Glomerular visceral epithelial cell (primary cell): ENCODE results near the gene SPANXN3.
"Not testable (repeated sequence)": the region's sequence is repeated elsewhere in the genome, so short reads cannot be mapped to it uniquely, and the experiment has no call there.

Experiments used
- DNase-seq: peaks from one replicate; pipeline ENCODE4 v3.0.0-alpha.2; 2016; ENCODE audit errors: extremely low spot score

SPANXN3 gene, protein sequence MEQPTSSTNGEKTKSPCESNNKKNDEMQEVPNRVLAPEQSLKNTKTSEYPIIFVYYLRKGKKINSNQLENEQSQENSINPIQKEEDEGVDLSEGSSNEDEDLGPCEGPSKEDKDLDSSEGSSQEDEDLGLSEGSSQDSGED

DNA sequence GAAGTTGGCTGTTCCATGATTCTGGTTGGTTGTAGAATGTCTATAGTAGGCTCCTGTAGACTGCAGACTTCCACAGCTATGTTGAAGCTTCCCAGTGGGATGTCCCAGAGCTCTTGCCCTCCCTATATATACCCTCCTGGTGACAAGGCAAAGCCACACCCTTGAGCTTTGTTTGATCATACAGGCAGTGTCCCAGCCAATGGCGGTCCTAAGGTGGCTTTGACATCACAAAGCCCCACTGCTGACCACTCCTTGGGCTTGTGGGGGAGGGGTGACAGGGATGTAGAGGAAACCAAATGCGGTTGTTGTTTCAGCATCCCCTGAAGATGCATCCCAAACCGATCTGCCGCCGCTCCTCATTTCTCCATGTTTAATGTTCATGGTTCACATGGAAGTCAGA, at the start of gene SPANXN3:
Gene SPANXN3, minus strand, starts transcription at position 101 of the 400 bp plus-strand sequence. Its CDS starts 84 bp downstream, at position 17.
- DNase-seq: not testable (repeated sequence)

DNA sequence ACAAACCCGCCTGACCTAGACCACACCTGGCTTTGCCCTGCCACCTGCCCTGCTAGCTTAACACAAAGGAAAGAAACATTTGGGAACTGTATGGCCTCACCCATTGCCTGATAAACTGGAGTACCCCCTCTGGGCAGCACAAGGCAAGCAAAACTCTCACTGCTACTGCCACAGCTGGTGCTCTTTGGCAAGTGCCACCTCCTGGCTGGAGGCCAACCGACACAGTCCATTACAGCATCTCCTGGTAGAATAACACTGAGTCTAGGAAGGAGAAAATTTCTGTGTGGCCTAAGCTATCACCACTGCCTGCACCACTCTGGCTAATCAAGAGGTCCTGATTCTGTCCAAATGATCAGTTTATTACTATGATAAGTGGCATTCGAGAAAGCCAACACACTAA, 18.9 kb upstream of the SPANXN3 start:
- no peak for DNase-seq

DNA sequence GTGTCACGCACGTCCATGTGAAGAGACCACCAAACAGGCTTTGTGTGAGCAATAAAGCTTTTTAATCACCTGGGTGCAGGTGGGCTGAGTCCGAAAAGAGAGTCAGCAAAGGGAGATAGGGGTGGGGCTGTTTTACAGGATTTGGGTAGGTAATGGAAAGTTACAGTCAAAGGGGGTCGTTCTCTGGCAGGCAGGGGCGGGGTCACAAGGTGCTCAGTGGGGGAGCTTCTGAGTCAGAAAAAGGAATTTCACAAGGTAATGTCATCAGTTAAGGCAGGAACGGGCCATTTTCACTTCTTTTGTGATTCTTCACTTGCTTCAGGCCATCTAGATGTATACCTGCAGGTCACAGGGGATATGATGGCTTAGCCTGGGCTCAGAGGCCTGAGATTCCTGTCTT, 15.1 kb downstream of the SPANXN3 start:
- DNase-seq: not testable (repeated sequence)

GRCh38 chrX:143500751-143501150, 16.5 kb downstream of the SPANXN3 start:
- peak; percentile 2 for DNase-seq

DNA sequence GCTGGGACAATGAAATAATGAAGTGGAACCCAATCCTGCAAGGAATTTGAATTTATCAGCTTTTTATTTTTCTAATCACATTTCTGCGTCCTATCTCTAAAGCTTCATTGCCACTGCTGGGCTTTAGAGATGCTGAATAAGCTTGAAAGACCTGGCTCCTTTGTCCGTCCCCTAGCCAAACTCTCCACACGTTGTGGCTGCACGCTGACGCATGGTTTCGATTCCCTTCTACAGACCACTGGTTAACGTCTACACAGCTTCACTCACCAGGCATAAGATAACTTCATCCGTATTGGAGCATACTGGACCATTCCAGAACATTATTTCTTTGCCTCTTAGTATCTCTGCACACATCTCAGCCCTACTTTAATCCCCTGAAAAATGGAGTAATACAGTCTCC, 31.2 kb downstream of the SPANXN3 start:
- DNase-seq: no peak

DNA sequence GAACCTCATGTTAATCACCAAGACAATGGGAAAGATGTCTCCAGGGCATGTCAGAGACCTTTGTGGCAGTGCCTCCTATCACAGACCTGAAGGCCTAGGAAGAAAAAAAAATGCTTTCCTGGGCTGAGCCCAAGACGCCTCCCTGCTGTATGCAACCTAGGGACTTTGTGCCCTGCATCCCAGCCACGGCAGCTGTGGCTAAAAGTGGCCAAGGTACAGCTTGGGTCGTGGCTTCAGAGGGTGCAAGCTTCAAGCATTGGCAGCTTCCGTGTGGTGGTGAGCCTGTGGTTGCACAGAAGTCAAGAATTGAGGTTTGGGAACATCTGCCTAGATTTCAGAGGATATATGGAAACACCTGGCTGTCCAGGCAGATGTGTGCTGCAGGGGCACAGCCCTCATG, 40.5 kb downstream of the SPANXN3 start:
- DNase-seq: no peak

DNA sequence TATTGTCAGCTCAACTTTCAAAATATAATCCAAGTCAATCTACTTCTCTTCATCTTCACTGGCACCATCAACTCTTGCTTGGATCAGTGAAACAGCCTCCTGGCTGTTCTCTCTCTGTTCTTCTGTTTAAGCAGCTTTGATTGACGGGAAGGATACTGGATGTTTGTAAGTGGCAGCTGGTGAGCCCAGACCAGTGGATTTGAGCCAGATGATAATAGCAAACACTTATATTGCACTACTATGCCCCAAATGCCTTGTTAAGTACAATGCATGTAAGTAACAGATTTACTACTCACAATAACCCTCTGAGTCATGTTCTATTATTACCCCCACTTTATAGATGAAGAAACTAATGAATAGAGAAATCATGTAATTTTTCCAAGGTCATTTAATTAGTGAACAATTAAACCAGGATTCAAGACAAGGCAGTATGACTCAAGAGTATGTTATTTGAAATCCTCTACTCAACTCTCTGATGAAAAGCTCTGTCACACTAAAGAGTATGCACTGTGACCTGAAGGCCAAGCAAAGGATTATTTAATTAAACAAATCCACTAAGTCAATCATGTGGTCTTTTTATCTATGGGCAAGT, 44.8 kb downstream of the SPANXN3 start:
- DNase-seq: peak; percentile 20

DNA sequence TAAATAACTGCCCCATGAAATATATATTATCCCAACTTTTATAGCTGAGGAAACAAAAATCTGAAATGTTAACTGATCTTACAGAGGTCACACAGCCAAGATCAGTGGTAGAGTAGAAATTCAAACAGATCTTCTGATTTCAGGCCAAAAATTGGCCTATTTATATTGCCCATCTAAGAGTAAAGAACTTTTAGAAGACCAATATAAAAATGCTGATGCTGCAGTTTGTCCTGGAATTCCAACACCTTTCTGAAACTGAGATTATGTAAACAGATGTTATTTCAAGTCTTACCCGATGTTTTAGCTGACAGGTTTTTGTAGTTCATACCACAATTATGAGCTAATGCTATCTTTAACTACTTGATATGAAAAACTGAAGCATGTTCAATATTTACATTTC, 51.1 kb downstream of the SPANXN3 start:
- no peak for DNase-seq

GRCh38 chrX:143462696-143463095, 54.6 kb downstream of the SPANXN3 start:
- no peak for DNase-seq

- DNase-seq: no peak
Observed at GRCh38 chrX:143461606-143462005, 55.7 kb downstream of the SPANXN3 start.
